Mucosa of stomach (tissue), 1 donor: ENCODE data around the gene REP15.
A peak's percentile ranks its signal among the peaks of the same experiment; 100 is the strongest.

Source experiments
- H3K27me3 ChIP-seq: one replicate; pipeline ENCODE4 v1.7.0; 2013; ENCODE audit warnings: mild to moderate bottlenecking, low read length; ENCODE audit not compliant: control insufficient read depth, insufficient read depth
- H3K36me3 ChIP-seq: one replicate; pipeline ENCODE4 v1.7.0; 2013; ENCODE audit warnings: low read length; ENCODE audit not compliant: control insufficient read depth, insufficient read depth
- H3K4me1 ChIP-seq: one replicate; pipeline ENCODE4 v1.7.0; 2013; ENCODE audit warnings: mild to moderate bottlenecking, low read length; ENCODE audit not compliant: control insufficient read depth, insufficient read depth
- H3K4me3 ChIP-seq: one replicate; pipeline ENCODE4 v1.7.0; 2013; ENCODE audit warnings: low read length
- H3K9ac ChIP-seq: one replicate; pipeline ENCODE4 v1.7.0; 2013; ENCODE audit warnings: mild to moderate bottlenecking, low read length, moderate library complexity
- H3K9me3 ChIP-seq: one replicate; pipeline ENCODE4 v1.7.0; 2013; ENCODE audit warnings: mild to moderate bottlenecking, low read length, moderate library complexity; ENCODE audit not compliant: control insufficient read depth
- donor health status: Pancreatic carcinoma.

Gene REP15

GRCh38 chr12:27674989-27675388 is 21.3 kb upstream of the REP15 start:
- no peak overlapping the region for H3K4me3 ChIP-seq
- H3K36me3 ChIP-seq: no peaks in the 10 kb centered on the region
- no peak overlapping the region for H3K9ac ChIP-seq

GRCh38 chr12:27680619-27681018 is 15.6 kb upstream of the REP15 start:
- Histone ChIP-seq H3K9me3 (no peaks in the 10 kb centered on the region), H3K4me1 (peaks cover 33% of the 10 kb centered on the region), H3K9ac (no peak overlapping the region), H3K27me3 (no peaks in the 10 kb centered on the region), H3K36me3 (peaks cover 4% of the 10 kb centered on the region), H3K4me3 (no peak overlapping the region)

More at GRCh38 chr12:27674989-27675388, 21.3 kb upstream of the REP15 start:
- Histone ChIP-seq H3K9me3 (no peaks in the 10 kb centered on the region), H3K4me1 (peaks cover 1% of the 10 kb centered on the region), H3K27me3 (no peaks in the 10 kb centered on the region)

- H3K4me1 ChIP-seq: peaks cover 47% of the 10 kb centered on the region
- no peaks in the 10 kb centered on the region for H3K27me3 ChIP-seq
- H3K36me3 ChIP-seq: peaks cover 4% of the 10 kb centered on the region
- no peak overlapping the region for H3K4me3 ChIP-seq
- H3K9me3 ChIP-seq: no peaks in the 10 kb centered on the region
- no peak overlapping the region for H3K9ac ChIP-seq
Observed at GRCh38 chr12:27682534-27682933, 13.7 kb upstream of the REP15 start.

- peaks cover 8% of the 10 kb centered on the region for H3K36me3 ChIP-seq
- H3K4me3 ChIP-seq: no peak overlapping the region
- peaks cover 69% of the 10 kb centered on the region for H3K4me1 ChIP-seq
- no peaks in the 10 kb centered on the region for H3K9me3 ChIP-seq
- no peak overlapping the region for H3K9ac ChIP-seq
- H3K27me3 ChIP-seq: no peaks in the 10 kb centered on the region
Observed at GRCh38 chr12:27685274-27685673, 11.0 kb upstream of the REP15 start.

- peaks cover 8% of the 10 kb centered on the region for H3K36me3 ChIP-seq
- H3K27me3 ChIP-seq: no peaks in the 10 kb centered on the region
- no peaks in the 10 kb centered on the region for H3K9me3 ChIP-seq
- H3K9ac ChIP-seq: no peak overlapping the region
- no peak overlapping the region for H3K4me3 ChIP-seq
- peaks cover 65% of the 10 kb centered on the region for H3K4me1 ChIP-seq
Observed at GRCh38 chr12:27686147-27686546, 10.1 kb upstream of the REP15 start.

GRCh38 chr12:27688671-27689070 is 7.6 kb upstream of the REP15 start:
- H3K4me3 ChIP-seq: no peak overlapping the region
- H3K27me3 ChIP-seq: no peaks in the 10 kb centered on the region
- H3K4me1 ChIP-seq: peaks cover 47% of the 10 kb centered on the region
- H3K36me3 ChIP-seq: peaks cover 4% of the 10 kb centered on the region
- no peaks in the 10 kb centered on the region for H3K9me3 ChIP-seq
- H3K9ac ChIP-seq: no peak overlapping the region

- Histone ChIP-seq H3K27me3 (no peaks in the 10 kb centered on the region), H3K4me1 (peaks cover 47% of the 10 kb centered on the region), H3K36me3 (peaks cover 4% of the 10 kb centered on the region), H3K9me3 (no peaks in the 10 kb centered on the region), H3K9ac (no peak overlapping the region), H3K4me3 (no peak overlapping the region)
Observed at GRCh38 chr12:27689558-27690180, 6.6 kb upstream of the REP15 start.

- Histone ChIP-seq H3K36me3 (peaks cover 4% of the 10 kb centered on the region), H3K4me3 (no peak overlapping the region), H3K4me1 (peaks cover 27% of the 10 kb centered on the region), H3K9me3 (no peaks in the 10 kb centered on the region), H3K27me3 (no peaks in the 10 kb centered on the region), H3K9ac (no peak overlapping the region)
Observed at GRCh38 chr12:27693403-27693802, 2.8 kb upstream of the REP15 start.

GRCh38 chr12:27695556-27696292 is 523 bp upstream of the REP15 start:
- no peaks in the 10 kb centered on the region for H3K9me3 ChIP-seq
- no peaks in the 10 kb centered on the region for H3K36me3 ChIP-seq
- peaks cover 7% of the 10 kb centered on the region for H3K4me1 ChIP-seq
- H3K4me3 ChIP-seq: no peak overlapping the region
- H3K9ac ChIP-seq: no peak overlapping the region
- H3K27me3 ChIP-seq: no peaks in the 10 kb centered on the region

- no peaks in the 10 kb centered on the region for H3K36me3 ChIP-seq
- no peaks in the 10 kb centered on the region for H3K27me3 ChIP-seq
- H3K9me3 ChIP-seq: no peaks in the 10 kb centered on the region
- peak overlapping the region; percentile 79 for H3K9ac ChIP-seq
- H3K4me1 ChIP-seq: peaks cover 7% of the 10 kb centered on the region
- H3K4me3 ChIP-seq: peak overlapping the region; percentile 65
Observed at GRCh38 chr12:27696864-27697564, 767 bp downstream of the REP15 start.

GRCh38 chr12:27703720-27704452 is 7.6 kb downstream of the REP15 start:
- Histone ChIP-seq H3K27me3 (no peaks in the 10 kb centered on the region), H3K9me3 (no peaks in the 10 kb centered on the region), H3K4me1 (no peaks in the 10 kb centered on the region), H3K9ac (no peak overlapping the region), H3K36me3 (no peaks in the 10 kb centered on the region), H3K4me3 (no peak overlapping the region)

- H3K36me3 ChIP-seq: no peaks in the 10 kb centered on the region
- no peaks in the 10 kb centered on the region for H3K27me3 ChIP-seq
- H3K4me3 ChIP-seq: no peak overlapping the region
- no peaks in the 10 kb centered on the region for H3K9me3 ChIP-seq
- no peaks in the 10 kb centered on the region for H3K4me1 ChIP-seq
- no peak overlapping the region for H3K9ac ChIP-seq
Observed at GRCh38 chr12:27705263-27705662, 9.0 kb downstream of the REP15 start.
